HG02588 (cell line): ENCODE data around the gene AQP1.

Experiments
- ATAC-seq: cut with Tn5 transposase; IDR thresholded peaks from one replicate; pipeline ENCODE4 v1.9.1; 2021; ENCODE audit warnings: mild to moderate bottlenecking, moderate library complexity; ENCODE audit not compliant: unreplicated experiment

AQP1 gene

DNA sequence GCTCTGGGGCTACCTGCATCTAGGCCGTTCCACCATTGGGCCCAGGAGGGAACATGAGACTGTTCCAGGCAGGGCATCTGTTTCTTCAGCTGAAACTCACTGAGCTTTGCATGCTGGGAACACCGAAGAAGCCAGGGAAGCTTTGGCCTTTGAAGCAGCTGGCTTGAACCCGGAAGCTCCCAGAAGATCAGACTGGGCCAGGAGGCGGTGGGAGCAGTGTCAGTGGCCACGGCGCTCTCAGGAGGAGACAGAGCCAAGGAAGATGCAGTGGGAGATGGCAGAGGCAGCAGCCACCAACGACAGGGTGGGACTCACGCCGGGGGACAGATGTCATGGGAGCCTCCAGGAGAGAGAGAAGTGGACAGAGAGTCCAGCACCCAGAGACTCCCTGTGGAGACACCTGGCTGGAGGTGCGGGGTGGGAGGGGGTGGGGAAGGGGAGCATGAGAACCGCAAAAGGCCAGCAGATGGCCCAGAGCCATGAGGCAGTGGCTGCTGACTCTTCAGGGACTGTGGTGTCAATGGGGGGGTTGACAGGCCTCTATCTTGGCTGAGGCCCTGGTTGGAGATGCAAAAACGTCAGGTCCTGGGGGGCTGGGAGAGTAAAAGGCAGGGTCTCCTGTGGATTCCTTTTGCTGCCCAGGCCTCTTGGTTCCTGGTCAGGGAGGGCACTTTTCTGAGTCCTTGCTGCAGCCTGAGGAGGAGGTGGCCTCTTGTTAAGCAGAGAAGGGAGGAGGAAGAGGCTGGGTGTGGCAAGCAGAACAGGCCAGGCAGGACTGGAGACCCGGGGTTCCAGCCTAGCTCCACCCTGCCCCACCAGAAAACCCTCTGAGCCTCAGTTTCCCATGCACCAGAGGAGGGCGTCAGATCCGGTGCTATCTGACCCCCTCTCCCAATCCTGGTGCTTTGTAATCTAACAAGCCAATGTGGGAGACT lies 6.3 kb upstream of the AQP1 start:
- ATAC-seq, result no peak

DNA sequence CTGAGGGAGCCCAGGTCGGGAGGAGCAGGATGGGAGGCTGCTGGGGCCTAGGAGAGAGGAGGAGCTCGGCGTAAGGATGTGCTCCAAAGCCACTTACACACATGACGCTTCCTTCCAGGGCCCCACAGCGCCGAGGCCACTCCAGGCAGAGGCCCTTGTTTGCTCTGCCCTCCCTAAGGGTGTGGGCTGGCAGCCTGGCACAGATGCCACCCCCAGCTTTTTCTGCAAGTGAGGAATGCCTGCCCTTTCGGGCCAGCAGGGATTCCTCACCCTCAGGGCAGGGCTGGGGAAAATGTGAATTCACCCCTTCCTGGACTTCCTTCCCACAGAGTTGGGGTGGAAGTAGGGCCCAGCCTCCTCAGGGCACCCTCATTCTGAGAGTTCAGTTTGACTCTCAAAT lies 5.6 kb upstream of the AQP1 start:
- ATAC-seq, result no peak

DNA sequence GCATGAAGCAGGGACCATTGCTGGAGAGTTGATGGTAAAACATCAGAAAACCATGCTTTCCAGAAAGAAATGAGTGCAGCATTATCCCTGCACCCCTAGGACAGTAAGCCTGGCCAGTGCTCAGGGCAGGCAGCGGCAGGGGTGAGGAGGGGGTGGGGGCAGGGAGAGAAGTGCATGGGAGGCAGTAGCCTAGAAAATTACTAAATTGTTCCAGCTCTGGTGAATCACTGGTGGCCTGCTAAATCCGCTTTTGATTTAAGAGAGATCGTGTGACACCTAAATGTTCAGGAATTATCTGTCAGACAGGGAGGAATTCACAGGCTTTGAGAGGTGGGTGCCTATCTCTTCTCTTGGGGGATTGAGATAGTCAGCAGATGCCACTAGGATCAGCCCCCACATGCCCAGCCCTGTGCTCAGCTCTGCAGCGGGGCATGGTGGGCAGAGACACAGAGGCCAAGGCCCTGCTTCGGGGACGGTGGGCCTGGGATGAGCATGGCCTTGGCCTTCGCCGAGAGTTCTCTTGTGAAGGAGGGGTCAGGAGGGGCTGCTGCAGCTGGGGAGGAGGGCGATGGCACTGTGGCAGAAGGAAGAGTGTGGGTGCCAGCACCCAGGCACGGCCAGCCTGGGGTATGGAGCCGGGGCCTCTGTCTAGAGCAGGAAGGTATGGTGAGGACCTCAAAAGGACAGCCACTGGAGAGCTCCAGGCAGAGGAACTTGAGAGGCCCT lies 5.0 kb upstream of the AQP1 start:
- no peak for ATAC-seq

DNA sequence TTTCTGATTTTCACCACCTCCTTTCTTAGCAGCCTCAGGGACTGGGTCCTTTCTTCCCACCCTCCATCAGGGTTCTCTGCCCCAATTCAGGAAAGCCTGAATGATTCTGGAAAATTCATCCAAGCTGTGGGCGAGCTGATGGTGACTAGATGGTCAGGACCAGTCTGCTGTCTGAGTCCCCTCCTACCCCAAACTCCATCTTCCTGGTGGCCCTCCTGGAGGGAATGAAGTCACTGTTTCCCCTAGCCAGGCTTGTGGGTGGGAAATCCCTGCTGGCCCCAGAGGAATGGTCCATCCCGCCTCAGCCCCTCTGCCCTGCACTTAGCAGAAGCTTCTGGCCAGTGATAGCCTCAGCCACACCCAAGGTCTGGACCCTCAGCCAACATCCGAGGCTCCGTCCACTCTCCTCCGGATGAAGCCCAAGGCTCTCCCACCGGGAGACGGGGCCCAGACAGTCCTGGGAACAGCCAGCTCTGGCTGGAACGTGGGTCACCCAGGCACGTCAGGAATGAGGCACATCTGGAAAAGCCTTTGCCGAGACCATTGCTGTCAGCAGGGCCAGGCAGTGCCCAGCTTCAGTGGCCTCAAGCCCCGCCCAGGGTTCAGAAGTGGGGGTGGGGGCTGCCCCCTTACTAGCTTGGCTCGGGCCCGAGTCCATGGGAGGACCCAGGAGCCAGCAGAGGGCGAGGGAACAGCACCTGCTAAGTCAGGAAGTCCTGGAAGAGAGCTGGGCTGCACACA lies 4.0 kb upstream of the AQP1 start:
- ATAC-seq, result no peak

DNA sequence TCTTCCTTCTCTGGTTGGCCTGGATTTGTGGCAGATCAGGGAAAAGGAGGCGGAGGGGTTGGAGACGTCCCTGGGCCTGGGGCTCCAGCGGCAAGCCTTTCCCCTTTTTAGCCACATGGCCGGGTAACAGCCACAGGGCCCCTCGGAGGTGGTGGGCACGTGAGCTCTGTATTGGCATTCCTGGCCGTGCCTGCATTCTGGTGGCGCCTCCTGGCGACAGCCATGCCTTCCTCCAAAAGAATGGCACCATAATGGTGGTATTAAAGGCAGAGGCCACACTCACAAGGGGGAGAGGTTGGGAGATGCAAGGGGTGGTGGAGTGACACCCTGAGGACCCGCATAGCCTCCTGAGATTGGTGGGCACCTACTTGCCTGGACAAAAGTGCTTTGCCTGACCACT lies 3.0 kb upstream of the AQP1 start:
- no peak for ATAC-seq

DNA sequence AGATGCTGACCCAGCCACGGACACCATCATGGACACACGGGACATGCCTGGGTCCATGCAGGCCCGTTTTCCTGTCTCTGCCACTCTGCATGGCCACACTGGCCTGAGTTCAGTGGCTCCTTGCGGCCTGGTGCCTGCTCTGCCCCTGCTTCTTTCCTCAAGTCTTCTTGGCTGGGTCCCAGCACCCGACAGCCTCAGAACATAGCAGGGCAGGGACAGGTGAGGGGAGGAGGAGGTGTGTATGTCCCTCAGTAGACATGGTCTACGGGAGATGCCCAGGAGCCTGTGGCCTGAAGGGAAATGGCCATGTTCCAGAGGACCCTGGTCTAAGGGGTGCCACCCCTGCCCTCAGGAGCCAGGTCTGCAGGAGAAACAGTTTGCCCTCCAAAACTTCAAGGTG lies 2.2 kb upstream of the AQP1 start:
- no peak for ATAC-seq

DNA sequence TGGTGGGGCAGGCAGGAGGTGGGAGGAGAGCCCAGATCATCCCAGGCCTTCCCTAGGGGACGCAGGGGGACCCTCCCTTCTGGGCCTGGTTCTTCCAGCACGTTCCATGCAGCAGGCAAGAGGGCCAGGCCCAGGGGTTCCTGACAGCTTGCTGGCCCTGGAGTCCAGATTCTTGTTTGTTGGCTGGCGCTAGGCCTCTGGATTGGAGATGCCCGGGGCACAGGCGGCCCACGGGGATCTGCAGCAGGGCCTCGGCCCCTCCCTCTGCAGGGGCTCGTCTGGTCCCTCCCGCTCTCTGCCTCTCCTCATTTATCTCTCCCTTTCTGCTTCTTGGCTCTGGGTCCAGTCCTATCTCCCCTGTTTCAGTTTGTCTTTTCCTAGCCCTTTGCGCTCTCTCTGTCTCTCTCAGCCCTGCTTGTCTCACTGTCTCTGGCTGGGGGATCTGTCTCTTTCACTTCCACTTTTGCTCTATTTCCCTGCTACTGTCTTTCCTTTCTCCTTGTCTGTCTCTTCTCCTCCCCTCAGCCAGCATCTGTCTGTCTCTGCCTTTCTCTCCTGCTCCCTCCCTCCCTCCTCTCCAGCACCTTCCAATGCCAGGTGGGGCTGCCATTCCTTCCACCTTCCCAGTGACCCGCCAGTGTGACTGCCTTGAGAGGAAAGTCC lies 1.1 kb upstream of the AQP1 start:
- no peak for ATAC-seq

DNA sequence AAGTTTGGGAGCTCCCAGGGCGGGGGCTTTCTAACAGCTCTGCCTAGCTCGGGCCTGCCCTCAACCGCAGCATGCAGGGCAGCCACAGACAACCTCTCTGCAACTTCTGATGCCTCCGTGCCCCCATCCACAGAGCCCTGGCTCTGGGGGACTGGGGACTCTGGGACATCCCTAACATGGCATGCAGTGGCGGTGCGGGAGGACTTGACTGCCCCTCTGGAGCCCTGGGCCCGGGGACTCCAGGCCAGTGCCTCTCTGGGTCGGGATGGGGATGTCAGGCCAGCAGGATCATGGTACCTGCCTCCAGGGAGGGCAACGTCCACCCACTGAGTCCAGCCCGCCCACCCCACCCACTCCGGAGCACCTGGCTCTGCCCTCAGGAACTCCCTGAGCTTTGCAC lies 520 bp upstream of the AQP1 start:
- no peak for ATAC-seq

DNA sequence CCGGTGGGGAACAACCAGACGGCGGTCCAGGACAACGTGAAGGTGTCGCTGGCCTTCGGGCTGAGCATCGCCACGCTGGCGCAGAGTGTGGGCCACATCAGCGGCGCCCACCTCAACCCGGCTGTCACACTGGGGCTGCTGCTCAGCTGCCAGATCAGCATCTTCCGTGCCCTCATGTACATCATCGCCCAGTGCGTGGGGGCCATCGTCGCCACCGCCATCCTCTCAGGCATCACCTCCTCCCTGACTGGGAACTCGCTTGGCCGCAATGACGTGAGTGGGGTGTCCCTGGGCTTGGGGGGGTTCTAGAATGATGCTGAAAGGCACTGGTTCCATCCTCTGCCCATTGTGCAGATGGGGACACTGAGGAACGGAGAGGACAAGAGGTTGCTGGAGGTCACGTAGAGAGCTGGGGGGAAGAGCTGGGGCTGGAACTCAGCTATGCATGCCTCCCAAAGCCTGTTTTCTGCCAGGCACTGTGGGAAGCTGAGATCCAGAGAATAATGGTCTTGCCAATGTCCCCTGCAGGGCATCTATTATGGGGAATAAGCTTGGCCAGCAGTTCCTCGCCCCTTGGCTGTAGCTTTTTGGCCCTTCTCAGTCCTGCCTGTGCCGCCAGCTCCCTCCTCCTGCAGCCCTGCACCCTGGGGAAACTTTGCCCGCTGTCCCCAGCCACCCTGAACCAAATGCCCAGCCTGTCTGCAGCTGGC lies 523 bp downstream of the AQP1 start:
- no peak for ATAC-seq

DNA sequence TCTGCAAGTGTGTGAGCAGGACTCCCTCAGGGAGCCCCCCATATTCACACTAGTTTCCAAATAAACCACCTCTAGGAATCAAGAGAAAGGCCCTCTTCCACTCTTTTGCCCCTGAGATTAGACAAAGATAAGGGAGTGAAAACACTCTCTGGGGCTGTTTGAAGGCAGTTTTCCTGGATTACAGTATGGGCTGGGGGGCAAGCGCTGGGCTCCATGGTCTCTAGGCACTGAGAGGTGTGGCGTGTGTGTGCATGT lies 1.0 kb downstream of the AQP1 start:
- no peak for ATAC-seq

DNA sequence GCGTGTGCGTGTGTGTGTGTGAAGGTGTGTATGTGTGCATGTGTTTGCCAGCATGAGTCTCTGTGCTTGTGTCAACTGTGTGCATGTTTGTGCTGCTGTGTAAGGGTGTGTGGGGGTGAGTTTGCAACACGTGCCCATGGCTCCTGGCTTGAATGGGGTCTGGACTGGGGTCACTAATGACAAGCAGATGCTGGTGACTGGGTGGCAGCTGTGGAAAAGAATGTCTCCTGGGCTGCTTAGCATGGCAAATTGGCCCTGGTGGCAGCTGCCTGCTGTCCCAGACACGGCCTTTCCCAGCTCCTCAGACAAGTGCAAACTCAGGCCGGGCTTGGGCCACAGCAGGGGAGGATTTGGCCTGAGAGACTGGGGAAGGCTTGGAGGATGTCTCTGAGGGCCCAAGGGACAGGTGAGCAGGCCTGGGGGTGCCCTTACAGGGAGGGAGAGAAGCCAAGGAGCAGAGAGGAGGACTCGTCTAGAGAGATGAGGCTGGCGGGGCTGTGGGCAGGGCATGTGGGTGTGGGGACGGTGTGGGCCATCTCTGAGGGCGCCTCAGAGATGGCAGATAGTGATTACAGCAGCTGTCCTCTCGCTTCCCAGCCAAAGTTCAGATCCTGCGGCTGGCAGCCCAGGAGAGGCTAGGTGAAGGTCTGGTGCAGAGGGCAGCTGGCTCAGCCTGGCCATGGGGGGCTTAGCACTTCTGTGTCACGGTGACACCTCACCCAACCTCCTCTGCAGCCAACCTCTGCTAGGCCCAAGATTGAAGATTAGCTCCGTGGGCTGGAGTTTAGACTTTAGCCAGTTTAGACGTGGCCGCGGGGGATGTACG lies 1.5 kb downstream of the AQP1 start:
- no peak for ATAC-seq

DNA sequence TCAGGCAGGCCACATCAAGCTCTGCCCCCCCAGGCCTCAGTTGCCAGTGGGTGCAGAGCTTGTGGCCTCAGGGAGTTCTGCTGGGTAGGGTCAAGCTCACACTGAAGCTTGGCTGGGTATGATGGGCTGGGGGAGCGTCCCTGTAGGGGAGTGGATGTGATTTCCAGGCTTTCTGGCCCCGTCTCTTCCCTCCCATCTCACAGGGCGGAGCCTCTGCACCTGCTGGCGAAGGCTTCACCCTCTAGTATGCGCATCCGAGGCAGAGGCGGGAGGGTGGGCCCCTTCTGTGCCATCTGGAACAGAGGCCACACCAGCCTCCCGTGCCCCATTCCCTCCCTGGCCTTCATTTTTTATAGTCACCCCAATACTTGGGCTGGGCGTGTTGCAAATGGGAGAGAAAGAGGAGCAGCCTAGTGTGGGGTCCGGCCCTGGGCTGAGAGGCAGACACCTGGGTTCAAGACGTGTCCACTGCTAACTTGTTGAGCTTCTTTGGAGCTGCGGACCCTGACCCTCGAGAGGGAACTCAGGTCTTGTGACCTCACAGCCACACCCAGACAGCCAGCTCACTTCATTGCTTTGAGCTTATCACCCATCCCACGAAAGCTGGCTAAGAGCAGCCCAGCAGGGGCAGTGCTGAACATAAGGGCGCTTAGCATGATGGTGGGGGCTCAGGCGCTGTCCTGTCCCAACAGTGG lies 2.3 kb downstream of the AQP1 start:
- no peak for ATAC-seq

DNA sequence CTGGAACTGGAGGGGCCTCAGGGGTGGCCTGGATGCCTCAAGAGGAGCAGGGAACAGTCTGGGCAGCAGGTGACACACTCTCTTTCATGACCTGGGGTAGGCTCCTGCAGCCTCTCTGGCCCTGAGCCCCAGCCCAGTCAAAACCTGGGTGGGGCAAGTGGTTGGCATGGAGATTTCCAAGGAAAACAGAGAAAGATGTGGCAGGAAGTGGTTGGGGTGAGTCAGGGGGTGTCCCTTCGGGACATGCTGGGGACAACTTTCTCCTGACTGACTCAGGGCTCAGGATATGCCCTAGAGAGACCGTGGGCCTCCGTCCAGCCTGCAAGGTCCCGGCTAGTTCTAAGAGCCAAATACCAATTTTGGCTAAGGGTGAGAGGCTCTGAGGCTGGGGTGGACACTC lies 2.9 kb downstream of the AQP1 start:
- ATAC-seq, result no peak

DNA sequence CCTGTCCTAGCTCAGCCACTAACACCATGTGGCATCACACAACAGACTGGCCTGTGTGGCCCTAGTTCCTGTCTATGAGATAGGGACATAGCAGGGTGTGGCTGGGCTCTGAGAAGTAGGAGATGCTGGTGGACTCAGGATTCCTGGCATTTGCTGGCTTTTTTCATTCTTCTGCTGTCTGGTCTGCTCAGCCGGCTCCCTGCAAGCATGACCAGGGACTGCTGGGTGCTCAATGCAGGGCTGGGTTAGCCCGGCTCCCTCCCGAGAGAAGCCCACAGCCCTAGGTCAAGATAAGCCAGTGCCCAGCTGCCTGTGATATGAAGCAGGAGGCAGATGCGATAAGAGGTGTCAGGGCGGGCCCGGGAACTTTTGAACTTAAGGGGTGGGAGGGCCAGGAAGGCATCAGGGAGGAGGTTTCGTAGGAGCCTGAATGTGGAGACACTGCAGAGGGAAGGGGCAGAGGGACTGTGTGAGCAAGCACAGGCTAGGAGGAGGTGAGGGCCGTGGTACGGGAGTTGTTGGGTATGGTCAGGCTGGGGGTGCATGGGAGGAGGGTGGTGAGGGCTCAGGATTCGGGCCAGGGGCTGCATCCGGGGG lies 3.5 kb downstream of the AQP1 start:
- ATAC-seq, result no peak

DNA sequence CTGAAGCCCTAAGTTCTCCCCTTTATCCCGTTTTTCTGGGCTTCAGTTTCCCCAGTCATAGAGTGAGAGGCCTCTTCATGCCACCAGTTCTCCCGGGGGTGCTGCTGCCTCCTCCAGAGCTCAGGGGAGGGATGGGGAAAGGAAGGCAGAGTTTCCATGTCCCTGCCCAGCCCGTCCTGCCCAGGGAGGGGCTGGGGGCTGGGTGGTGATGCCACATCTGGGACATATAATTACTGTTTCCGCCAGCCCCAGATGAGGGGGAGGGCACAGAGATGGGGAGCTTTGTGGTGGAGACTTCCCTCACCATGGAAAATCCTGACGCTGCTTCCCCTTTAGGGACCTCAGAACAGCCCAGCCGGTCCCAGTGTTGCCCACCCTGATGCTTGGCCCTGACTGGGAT lies 4.1 kb downstream of the AQP1 start:
- ATAC-seq, result no peak

DNA sequence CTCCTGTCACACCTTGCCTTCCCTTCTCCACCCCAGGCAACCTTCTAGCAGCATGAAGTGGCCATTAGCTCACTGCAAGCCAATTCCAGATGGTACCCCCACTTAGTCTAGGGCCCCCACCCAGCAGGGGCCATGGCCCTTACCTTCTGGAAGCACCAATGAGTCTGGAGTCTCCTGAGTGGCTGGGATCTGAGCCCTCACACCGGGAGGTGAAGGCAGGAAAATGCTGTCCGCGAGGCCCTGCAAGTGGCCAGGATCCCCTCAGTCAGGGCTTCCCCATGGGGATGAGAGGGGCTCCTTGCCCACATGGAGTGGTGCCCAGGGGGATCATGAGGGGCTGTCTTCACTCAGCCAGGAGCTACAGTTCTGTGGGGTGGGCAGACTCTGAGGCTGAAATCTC lies 4.6 kb downstream of the AQP1 start:
- no peak for ATAC-seq

DNA sequence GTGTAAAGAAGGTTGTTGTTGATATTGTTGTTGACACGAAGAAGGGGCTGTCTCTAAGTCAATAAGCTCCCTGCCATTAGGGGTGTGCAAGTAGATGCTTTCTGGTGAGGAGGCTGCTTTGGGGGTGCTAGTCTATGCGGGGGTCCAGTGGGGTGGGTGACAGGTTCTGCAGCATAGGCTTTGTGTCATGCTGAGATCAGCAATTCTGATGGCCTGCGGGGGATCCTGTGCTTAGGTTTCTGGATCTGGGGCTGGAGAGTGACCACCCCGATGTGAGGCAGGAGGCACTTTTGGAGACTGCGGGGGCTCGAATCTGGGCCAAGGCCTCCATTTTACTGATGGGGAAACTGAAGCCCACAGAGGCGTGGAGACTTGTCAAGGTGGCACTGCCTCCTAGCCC lies 5.1 kb downstream of the AQP1 start:
- ATAC-seq, result no peak

DNA sequence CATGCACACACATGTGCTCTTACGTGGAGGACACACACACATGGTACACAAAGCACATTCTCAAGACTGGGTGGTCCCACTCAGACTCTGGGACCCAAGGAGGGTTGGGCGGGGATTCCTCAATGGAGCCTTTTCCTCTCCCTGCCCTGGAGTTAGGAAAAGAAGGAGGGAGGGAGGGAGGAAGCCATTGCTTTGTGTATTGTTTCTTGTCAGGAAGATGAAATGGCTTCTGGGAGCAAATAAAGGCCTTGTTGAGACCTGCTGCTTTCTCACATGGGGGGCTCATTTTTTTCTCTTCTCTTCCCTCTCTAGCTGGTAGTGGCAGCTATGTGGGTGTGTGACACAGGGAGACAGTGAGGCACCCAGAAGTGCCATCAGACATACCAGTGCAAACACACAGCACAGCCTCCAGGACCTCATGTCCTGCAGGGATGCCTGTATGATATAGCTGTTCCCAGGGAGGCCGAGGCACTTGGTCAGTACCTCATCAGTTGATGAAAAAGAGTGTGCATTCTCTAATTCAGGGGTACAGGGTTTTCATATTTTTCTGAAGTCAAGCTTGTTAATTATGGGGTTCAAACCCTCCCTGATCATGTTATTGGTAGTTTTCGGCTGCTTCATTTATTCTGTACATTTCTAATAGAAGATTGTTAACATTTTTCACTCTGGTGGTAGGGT lies 5.7 kb downstream of the AQP1 start:
- ATAC-seq, result no peak
